Mononuclear cell (primary cell): Measurements from ENCODE around the gene SOD2. TPM values are rescaled to one million over a fixed set of nuclear protein-coding genes. Genes with fewer than 3 reads are reported as not detected.
"Not testable (repeated sequence)": the region's sequence is repeated elsewhere in the genome, so short reads cannot be mapped to it uniquely, and the experiment has no call there.

Experiments used
- H3K27me3 ChIP-seq: 2 replicates; pipeline ENCODE4 v1.6.0; 2011; ENCODE audit warnings: low read length, control low read depth; ENCODE audit not compliant: insufficient read depth
- H3K4me1 ChIP-seq: 2 replicates; pipeline ENCODE4 v1.5.1; 2011; ENCODE audit warnings: mild to moderate bottlenecking, low read length, control low read depth; ENCODE audit not compliant: insufficient read depth
- H3K4me3 ChIP-seq: 2 replicates; pipeline ENCODE4 v1.5.1; 2011; ENCODE audit warnings: mild to moderate bottlenecking, low read length, moderate library complexity
- H3K9me3 ChIP-seq: 2 replicates; pipeline ENCODE4 v1.5.1; 2011; ENCODE audit warnings: low read depth, mild to moderate bottlenecking, control low read depth, low read length
- total RNA-seq: library from RNA; depleted of rRNA; stranded (reverse); fragments of >200 nt; gene quantifications from one replicate; pipeline ENCODE4 v1.2.3, GENCODE V29; 2012

Gene SOD2
- total RNA-seq, 1 donor: 932 TPM

- H3K4me1 ChIP-seq: peaks cover 43% of the 10 kb centered on the region
- H3K9me3 ChIP-seq: no peaks in the 10 kb centered on the region
- peak overlapping the region; percentile 74 for H3K4me3 ChIP-seq
- H3K27me3 ChIP-seq: no peaks in the 10 kb centered on the region
These were observed 979 bp upstream of the SOD2 start for GRCh38 chr6:159693894-159694545.

GRCh38 chr6:159692303-159693127, 526 bp downstream of the SOD2 start:
- Histone ChIP-seq H3K27me3 (no peaks in the 10 kb centered on the region), H3K4me3 (peak overlapping the region; percentile 74), H3K4me1 (peaks cover 52% of the 10 kb centered on the region), H3K9me3 (no peaks in the 10 kb centered on the region)

- peak overlapping the region; percentile 74 for H3K4me3 ChIP-seq
- H3K27me3 ChIP-seq: no peaks in the 10 kb centered on the region
- H3K9me3 ChIP-seq: no peaks in the 10 kb centered on the region
- H3K4me1 ChIP-seq: peaks cover 56% of the 10 kb centered on the region
These were observed 1.1 kb downstream of the SOD2 start for GRCh38 chr6:159691963-159692287.

- Histone ChIP-seq H3K27me3 (no peaks in the 10 kb centered on the region), H3K9me3 (no peaks in the 10 kb centered on the region), H3K4me3 (peak overlapping the region; percentile 74), H3K4me1 (peaks cover 59% of the 10 kb centered on the region)
These were observed 1.7 kb downstream of the SOD2 start for GRCh38 chr6:159691133-159691962.

- H3K4me3 ChIP-seq, H3K27me3 ChIP-seq, H3K9me3 ChIP-seq: not testable (repeated sequence)
- H3K4me1 ChIP-seq: peaks cover 53% of the 10 kb centered on the region
These were observed 2.9 kb downstream of the SOD2 start for GRCh38 chr6:159690135-159690534.

GRCh38 chr6:159689001-159689400, 4.0 kb downstream of the SOD2 start:
- Histone ChIP-seq H3K4me1 (peaks cover 45% of the 10 kb centered on the region), H3K9me3 (no peaks in the 10 kb centered on the region), H3K4me3 (no peak overlapping the region), H3K27me3 (no peaks in the 10 kb centered on the region)

- Histone ChIP-seq H3K27me3 (no peaks in the 10 kb centered on the region), H3K9me3 (no peaks in the 10 kb centered on the region), H3K4me3 (no peak overlapping the region), H3K4me1 (peaks cover 45% of the 10 kb centered on the region)
These were observed 4.7 kb downstream of the SOD2 start for GRCh38 chr6:159688266-159688905.

GRCh38 chr6:159687341-159687740, 5.7 kb downstream of the SOD2 start:
- Histone ChIP-seq H3K9me3 (no peaks in the 10 kb centered on the region), H3K4me1 (peaks cover 51% of the 10 kb centered on the region), H3K27me3 (no peaks in the 10 kb centered on the region), H3K4me3 (no peak overlapping the region)

GRCh38 chr6:159686703-159687102, 6.3 kb downstream of the SOD2 start:
- no peaks in the 10 kb centered on the region for H3K9me3 ChIP-seq
- H3K4me1 ChIP-seq: peaks cover 45% of the 10 kb centered on the region
- H3K27me3 ChIP-seq: no peaks in the 10 kb centered on the region
- H3K4me3 ChIP-seq: no peak overlapping the region

- Histone ChIP-seq H3K9me3 (no peaks in the 10 kb centered on the region), H3K4me3 (no peak overlapping the region), H3K27me3 (no peaks in the 10 kb centered on the region), H3K4me1 (peaks cover 48% of the 10 kb centered on the region)
These were observed 7.0 kb downstream of the SOD2 start for GRCh38 chr6:159686040-159686439.

GRCh38 chr6:159684013-159684304, 9.1 kb downstream of the SOD2 start:
- no peak overlapping the region for H3K4me3 ChIP-seq
- H3K27me3 ChIP-seq: no peaks in the 10 kb centered on the region
- peaks cover 50% of the 10 kb centered on the region for H3K4me1 ChIP-seq
- no peaks in the 10 kb centered on the region for H3K9me3 ChIP-seq

GRCh38 chr6:159682810-159683209, 10.2 kb downstream of the SOD2 start:
- no peak overlapping the region for H3K4me3 ChIP-seq
- peaks cover 42% of the 10 kb centered on the region for H3K4me1 ChIP-seq
- no peaks in the 10 kb centered on the region for H3K27me3 ChIP-seq

GRCh38 chr6:159682295-159682694, 10.7 kb downstream of the SOD2 start:
- Histone ChIP-seq H3K4me1 (peaks cover 41% of the 10 kb centered on the region), H3K4me3 (no peak overlapping the region), H3K9me3 (no peaks in the 10 kb centered on the region), H3K27me3 (no peaks in the 10 kb centered on the region)

More at GRCh38 chr6:159682810-159683209, 10.2 kb downstream of the SOD2 start:
- H3K9me3 ChIP-seq: no peaks in the 10 kb centered on the region

- Histone ChIP-seq H3K27me3 (no peaks in the 10 kb centered on the region), H3K4me1 (peaks cover 34% of the 10 kb centered on the region), H3K9me3 (no peaks in the 10 kb centered on the region)
These were observed 11.7 kb downstream of the SOD2 start for GRCh38 chr6:159681191-159681880.

More at GRCh38 chr6:159681191-159681880, 11.7 kb downstream of the SOD2 start:
- no peak overlapping the region for H3K4me3 ChIP-seq
